Hematopoietic multipotent progenitor cell (in vitro differentiated cells): ENCODE data around the gene CDCA8. TPM values are rescaled to one million over a fixed set of nuclear protein-coding genes. Genes with fewer than 3 reads are reported as not detected.

ENCODE experiments used
- small RNA-seq: library from RNA; depleted of rRNA; stranded (forward); fragments of <200 nt; gene quantifications from one replicate; pipeline ENCODE3, GENCODE V24; 2012
- total RNA-seq: library from RNA; depleted of rRNA; stranded (reverse); fragments of >200 nt; gene quantifications from one replicate; pipeline ENCODE4 v1.2.3, GENCODE V29; 2012

Gene CDCA8
- total RNA-seq, 1 donor = 1.6 TPM

Small RNA genes within 50 kb of the gene (small RNA-seq; reads per million reads assigned to genes)
- not detected for gene RF00019

Other genes with a start within 250 kb of the CDCA8 start
- gene ZC3H12A, start 217.9 kb upstream of the CDCA8 start, total RNA-seq = 21.3 TPM
- gene MEAF6, start 177.8 kb upstream of the CDCA8 start, total RNA-seq = 31.0 TPM
- gene SNIP1, start 138.2 kb upstream of the CDCA8 start, total RNA-seq = 11.0 TPM
- 0.54 TPM for gene DNALI1, start 135.6 kb upstream of the CDCA8 start, total RNA-seq
- gene GNL2, start 96.6 kb upstream of the CDCA8 start, total RNA-seq = 22.6 TPM
- not detected for gene RSPO1, start 57.6 kb upstream of the CDCA8 start, total RNA-seq
- under 0.01 TPM for gene EPHA10, start 72.6 kb downstream of the CDCA8 start, total RNA-seq
- gene MANEAL, start 101.3 kb downstream of the CDCA8 start, total RNA-seq = 1.3 TPM
- 6.5 TPM for gene C1orf122, start 115.3 kb downstream of the CDCA8 start, total RNA-seq
- 26.9 TPM for gene YRDC, start 115.7 kb downstream of the CDCA8 start, total RNA-seq
- 3.0 TPM for gene MTF1, start 167.1 kb downstream of the CDCA8 start, total RNA-seq